Esophagus muscularis mucosa (tissue), 4 donors: ENCODE measurements around the gene PLA2G6.

Experiments
- EP300 ChIP-seq: sonication (generic); formaldehyde crosslinking; IDR thresholded peaks from one replicate; pipeline ENCODE4 v1.6.1; 2017; ENCODE audit warnings: antibody characterized with exemption
- POLR2A ChIP-seq: fragments of 450-650 bp; IDR thresholded peaks from one replicate; pipeline ENCODE4 v1.6.1; 2017; ENCODE audit warnings: antibody characterized with exemption, moderate library complexity, mild to moderate bottlenecking, low read depth
- POLR2AphosphoS5 ChIP-seq, 2 donors: sonication (generic); formaldehyde crosslinking; IDR thresholded peaks; one replicate each; pipeline ENCODE4 v1.6.1; 2017; ENCODE audit warnings: antibody characterized with exemption in 2 of 2
- TF ChIP-seq, protein P1 (sequence below), 3 experiments: fragments of 200-600 bp in 2 of 3; fragments of 450-650 bp in 1 of 3; sonication (generic) in 2 of 3; IDR thresholded peaks; one replicate each; pipeline ENCODE4 v1.5.1; 2017 to 2019; ENCODE audit warnings: antibody characterized with exemption in 3 of 3, mild to moderate bottlenecking in 2 of 3, moderate library complexity in 1 of 3

DNA sequence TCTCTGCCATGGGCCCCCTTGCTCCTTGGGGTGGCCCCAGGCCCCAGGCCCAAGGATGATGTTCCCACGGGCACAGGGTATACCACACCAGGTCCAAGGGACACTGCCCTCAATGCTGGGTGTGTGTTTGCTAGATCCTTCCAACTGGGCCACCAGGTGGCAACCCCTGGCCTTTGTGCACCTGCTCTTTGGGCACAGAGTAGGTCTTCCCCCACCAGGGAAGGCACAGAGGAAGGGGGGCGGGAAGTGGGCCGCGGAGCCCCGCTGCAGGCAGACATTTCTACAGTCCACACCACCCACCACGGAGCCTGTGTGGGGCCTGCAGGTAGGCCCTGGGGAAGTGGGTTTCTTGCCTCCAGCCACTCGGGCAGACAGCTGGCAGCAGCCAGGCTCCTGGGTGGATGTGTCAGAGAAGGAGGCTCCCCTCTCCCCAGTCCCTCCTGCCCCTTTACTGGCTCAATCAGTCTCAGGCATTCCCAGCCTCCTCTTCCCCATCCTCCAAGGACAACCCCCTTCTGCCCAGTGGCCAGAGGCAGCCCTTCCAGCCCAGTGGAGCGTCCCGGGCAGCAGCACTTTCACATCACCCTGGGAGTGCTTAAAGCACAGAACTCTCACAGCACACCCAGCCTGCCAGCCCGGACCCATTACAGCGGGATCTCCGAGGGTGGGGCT, 41.8 kb upstream of the PLA2G6 start:
- TF ChIP-seq, protein P1, sequence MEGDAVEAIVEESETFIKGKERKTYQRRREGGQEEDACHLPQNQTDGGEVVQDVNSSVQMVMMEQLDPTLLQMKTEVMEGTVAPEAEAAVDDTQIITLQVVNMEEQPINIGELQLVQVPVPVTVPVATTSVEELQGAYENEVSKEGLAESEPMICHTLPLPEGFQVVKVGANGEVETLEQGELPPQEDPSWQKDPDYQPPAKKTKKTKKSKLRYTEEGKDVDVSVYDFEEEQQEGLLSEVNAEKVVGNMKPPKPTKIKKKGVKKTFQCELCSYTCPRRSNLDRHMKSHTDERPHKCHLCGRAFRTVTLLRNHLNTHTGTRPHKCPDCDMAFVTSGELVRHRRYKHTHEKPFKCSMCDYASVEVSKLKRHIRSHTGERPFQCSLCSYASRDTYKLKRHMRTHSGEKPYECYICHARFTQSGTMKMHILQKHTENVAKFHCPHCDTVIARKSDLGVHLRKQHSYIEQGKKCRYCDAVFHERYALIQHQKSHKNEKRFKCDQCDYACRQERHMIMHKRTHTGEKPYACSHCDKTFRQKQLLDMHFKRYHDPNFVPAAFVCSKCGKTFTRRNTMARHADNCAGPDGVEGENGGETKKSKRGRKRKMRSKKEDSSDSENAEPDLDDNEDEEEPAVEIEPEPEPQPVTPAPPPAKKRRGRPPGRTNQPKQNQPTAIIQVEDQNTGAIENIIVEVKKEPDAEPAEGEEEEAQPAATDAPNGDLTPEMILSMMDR (IDR thresholded peaks at IDR 0.05) = no peak
- TF ChIP-seq POLR2A = no peak
- TF ChIP-seq POLR2AphosphoS5 (IDR thresholded peaks at IDR 0.05) = no peak
- no peak for TF ChIP-seq EP300
